OCI-LY1 (cell line): ENCODE results near the gene ZNF407.

Experiments used
- H2AFZ ChIP-seq: fragments of 200-600 bp; sonication (generic), shearing (Covaris generic); 2 replicates; pipeline ENCODE4 v1.6.0; 2014; ENCODE audit warnings: antibody characterized with exemption, mild to moderate bottlenecking, low read length
- H3F3A ChIP-seq: fragments of 200-600 bp; sonication (generic), shearing (Covaris generic); 2 replicates; pipeline ENCODE4 v1.6.0; 2014; ENCODE audit warnings: mild to moderate bottlenecking, antibody characterized with exemption, low read length, moderate library complexity; ENCODE audit not compliant: insufficient read depth
- H3K27ac ChIP-seq: fragments of 200-600 bp; sonication (generic); 2 replicates; pipeline ENCODE4 v1.5.1; 2014; ENCODE audit warnings: low read length, mixed run types, mild to moderate bottlenecking, low read depth; ENCODE audit not compliant: poor library complexity, severe bottlenecking
- H3K27me3 ChIP-seq: fragments of 200-600 bp; sonication (generic); 2 replicates; pipeline ENCODE4 v1.6.0; 2014; ENCODE audit warnings: antibody characterized with exemption, mild to moderate bottlenecking, low read length, moderate library complexity; ENCODE audit not compliant: insufficient read depth
- H3K36me3 ChIP-seq: fragments of 200-600 bp; sonication (generic); 2 replicates; pipeline ENCODE4 v1.6.1; 2014; ENCODE audit warnings: mild to moderate bottlenecking, antibody characterized with exemption, low read length, moderate library complexity, mixed read lengths; ENCODE audit not compliant: insufficient read depth
- H3K4me1 ChIP-seq: fragments of 200-600 bp; sonication (generic); 2 replicates; pipeline ENCODE4 v1.5.1; 2014; ENCODE audit warnings: mild to moderate bottlenecking, low read length, moderate library complexity; ENCODE audit not compliant: insufficient read depth, severe bottlenecking
- H3K4me2 ChIP-seq: fragments of 200-600 bp; sonication (generic), shearing (Covaris generic); 2 replicates; pipeline ENCODE4 v1.6.1; 2014; ENCODE audit warnings: low read length
- H3K4me3 ChIP-seq: fragments of 200-600 bp; sonication (generic); 2 replicates; pipeline ENCODE4 v1.5.1; 2014; ENCODE audit warnings: low read length, low read depth, mild to moderate bottlenecking, mixed read lengths; ENCODE audit not compliant: poor library complexity, severe bottlenecking
- H3K79me2 ChIP-seq: fragments of 200-600 bp; shearing (Covaris generic); 2 replicates; pipeline ENCODE4 v1.6.1; 2016; ENCODE audit warnings: mixed run types, low read length, mixed read lengths; ENCODE audit not compliant: insufficient read depth
- H3K9ac ChIP-seq: fragments of 200-600 bp; sonication (generic), shearing (Covaris generic); 2 replicates; pipeline ENCODE4 v1.6.1; 2014; ENCODE audit warnings: mild to moderate bottlenecking, low read length, mixed read lengths
- H3K9me2 ChIP-seq: fragments of 200-600 bp; sonication (generic), shearing (Covaris generic); 2 replicates; pipeline ENCODE4 v1.6.1; 2014; ENCODE audit warnings: low read depth, mild to moderate bottlenecking, low read length, mixed read lengths
- H3K9me3 ChIP-seq: fragments of 200-600 bp; shearing (Covaris generic); 2 replicates; pipeline ENCODE4 v1.6.1; 2014; ENCODE audit warnings: low read length, mixed read lengths
- H4K20me1 ChIP-seq: fragments of 200-600 bp; sonication (generic), shearing (Covaris generic); 2 replicates; pipeline ENCODE4 v1.6.0; 2016; ENCODE audit warnings: mild to moderate bottlenecking, low read length; ENCODE audit not compliant: insufficient read depth
- EZH2 ChIP-seq: fragments of 200-600 bp; sonication (generic), shearing (Covaris generic); IDR thresholded peaks from 2 replicates; pipeline ENCODE4 v1.8.0; 2017; ENCODE audit warnings: borderline replicate concordance, mixed run types, mild to moderate bottlenecking, antibody characterized with exemption, low read length, moderate library complexity, mixed read lengths
- TF ChIP-seq, protein P1 (sequence below): fragments of 200-600 bp; sonication (generic), shearing (Covaris generic); IDR thresholded peaks from 2 replicates; pipeline ENCODE4 v1.5.1; 2017; ENCODE audit warnings: mild to moderate bottlenecking, antibody characterized with exemption, low read length, moderate library complexity, mixed read lengths

ZNF407 gene

DNA sequence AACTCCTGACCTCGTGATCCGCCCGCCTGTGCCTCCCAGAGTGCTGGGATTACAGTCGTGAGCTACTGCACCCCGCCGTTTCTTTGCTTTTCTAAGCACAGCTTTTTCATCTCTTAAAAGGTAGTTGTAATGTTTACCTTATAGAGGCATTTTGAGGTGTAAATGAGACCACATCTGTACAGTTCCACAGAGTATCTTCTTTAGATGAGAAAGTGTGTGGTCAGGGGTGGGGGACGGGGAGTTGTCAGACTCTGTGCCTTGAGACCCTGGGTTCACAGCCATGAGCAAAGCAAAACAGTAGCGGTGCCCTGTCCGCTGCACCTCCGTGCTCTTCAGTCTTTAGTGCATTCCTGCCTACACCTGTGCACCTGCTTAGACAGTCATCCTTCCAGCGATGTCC lies 251.6 kb downstream of the ZNF407 start:
- H3K79me2 ChIP-seq = no peaks in the 10 kb centered on the region
- no peaks in the 10 kb centered on the region for H3K9me3 ChIP-seq
- no peaks in the 10 kb centered on the region for H3K36me3 ChIP-seq
- no peak overlapping the region for H3K9ac ChIP-seq
- H3F3A ChIP-seq = no peaks in the 10 kb centered on the region
- H4K20me1 ChIP-seq = no peaks in the 10 kb centered on the region
- H3K4me3 ChIP-seq = no peak overlapping the region
- no peak overlapping the region for H3K27ac ChIP-seq
- TF ChIP-seq EZH2 = no peak
- TF ChIP-seq, protein P1, sequence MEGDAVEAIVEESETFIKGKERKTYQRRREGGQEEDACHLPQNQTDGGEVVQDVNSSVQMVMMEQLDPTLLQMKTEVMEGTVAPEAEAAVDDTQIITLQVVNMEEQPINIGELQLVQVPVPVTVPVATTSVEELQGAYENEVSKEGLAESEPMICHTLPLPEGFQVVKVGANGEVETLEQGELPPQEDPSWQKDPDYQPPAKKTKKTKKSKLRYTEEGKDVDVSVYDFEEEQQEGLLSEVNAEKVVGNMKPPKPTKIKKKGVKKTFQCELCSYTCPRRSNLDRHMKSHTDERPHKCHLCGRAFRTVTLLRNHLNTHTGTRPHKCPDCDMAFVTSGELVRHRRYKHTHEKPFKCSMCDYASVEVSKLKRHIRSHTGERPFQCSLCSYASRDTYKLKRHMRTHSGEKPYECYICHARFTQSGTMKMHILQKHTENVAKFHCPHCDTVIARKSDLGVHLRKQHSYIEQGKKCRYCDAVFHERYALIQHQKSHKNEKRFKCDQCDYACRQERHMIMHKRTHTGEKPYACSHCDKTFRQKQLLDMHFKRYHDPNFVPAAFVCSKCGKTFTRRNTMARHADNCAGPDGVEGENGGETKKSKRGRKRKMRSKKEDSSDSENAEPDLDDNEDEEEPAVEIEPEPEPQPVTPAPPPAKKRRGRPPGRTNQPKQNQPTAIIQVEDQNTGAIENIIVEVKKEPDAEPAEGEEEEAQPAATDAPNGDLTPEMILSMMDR = no peak
- no peak overlapping the region for H2AFZ ChIP-seq
- H3K9me2 ChIP-seq = no peaks in the 10 kb centered on the region
- no peaks in the 10 kb centered on the region for H3K4me1 ChIP-seq
- H3K27me3 ChIP-seq = no peaks in the 10 kb centered on the region
- no peak overlapping the region for H3K4me2 ChIP-seq

DNA sequence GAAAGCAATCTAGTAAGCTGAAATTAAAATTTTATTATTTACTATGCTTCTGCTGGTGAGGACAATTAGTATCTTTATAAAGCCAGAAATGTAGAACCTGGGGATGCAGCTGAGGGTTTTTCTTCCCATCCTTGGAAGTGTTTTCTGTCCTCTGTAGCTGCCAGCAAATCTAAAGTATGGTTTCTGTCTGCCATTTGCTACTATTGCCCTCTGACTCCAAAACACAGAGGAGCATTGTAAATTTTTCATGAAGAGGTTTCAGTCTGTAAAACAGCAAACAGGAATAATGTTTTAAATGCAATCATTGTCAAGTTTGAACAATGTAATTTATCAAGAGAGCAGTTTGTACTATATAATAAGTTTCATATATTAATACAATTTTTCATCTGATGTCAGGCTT lies 258.8 kb downstream of the ZNF407 start:
- Histone ChIP-seq H3K9me3 (no peaks in the 10 kb centered on the region), H4K20me1 (no peaks in the 10 kb centered on the region), H3K36me3 (no peaks in the 10 kb centered on the region), H3K79me2 (no peaks in the 10 kb centered on the region), H3K9me2 (no peaks in the 10 kb centered on the region), H3K27me3 (no peaks in the 10 kb centered on the region), H3K4me2 (no peak overlapping the region), H3K9ac (no peak overlapping the region), H3K27ac (no peak overlapping the region), H3F3A (no peaks in the 10 kb centered on the region), H2AFZ (no peak overlapping the region), H3K4me1 (no peaks in the 10 kb centered on the region), H3K4me3 (no peak overlapping the region)
- no peak for TF ChIP-seq EZH2
- TF ChIP-seq, protein P1 = no peak

DNA sequence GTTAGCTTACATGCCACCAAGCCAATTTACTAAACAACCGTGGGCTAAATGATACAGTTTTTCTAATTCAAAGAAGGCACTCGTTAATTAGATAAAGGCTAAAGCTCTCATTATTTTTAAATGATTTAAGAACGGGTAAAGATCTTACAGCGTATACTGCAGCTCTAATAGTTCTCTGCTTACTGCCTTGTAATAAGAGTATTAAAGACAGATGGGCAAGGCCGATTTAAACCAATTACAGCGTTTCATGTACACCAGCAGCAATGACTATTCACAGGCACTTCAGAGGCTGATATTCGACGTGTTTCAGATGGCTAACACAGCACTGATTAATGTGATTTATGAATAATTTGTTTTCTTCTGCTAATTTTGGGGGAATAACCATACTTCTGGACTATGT lies 259.3 kb downstream of the ZNF407 start:
- no peak overlapping the region for H3K27ac ChIP-seq
- no peaks in the 10 kb centered on the region for H3K36me3 ChIP-seq
- H3K9me2 ChIP-seq = no peaks in the 10 kb centered on the region
- H3K4me3 ChIP-seq = no peak overlapping the region
- no peak overlapping the region for H3K9ac ChIP-seq
- TF ChIP-seq EZH2 = no peak
- TF ChIP-seq, protein P1 = no peak
- H2AFZ ChIP-seq = no peak overlapping the region
- no peaks in the 10 kb centered on the region for H3K79me2 ChIP-seq
- no peaks in the 10 kb centered on the region for H3K9me3 ChIP-seq
- no peak overlapping the region for H3K4me2 ChIP-seq
- no peaks in the 10 kb centered on the region for H3F3A ChIP-seq
- H3K4me1 ChIP-seq = no peaks in the 10 kb centered on the region
- H3K27me3 ChIP-seq = no peaks in the 10 kb centered on the region
- H4K20me1 ChIP-seq = no peaks in the 10 kb centered on the region
